HG02981 (cell line): ENCODE data around the gene COMMD1.
"Not testable (repeated sequence)": the region's sequence is repeated elsewhere in the genome, so short reads cannot be mapped to it uniquely, and the experiment has no call there.

Source experiments
- ATAC-seq: cut with Tn5 transposase; IDR thresholded peaks from one replicate; pipeline ENCODE4 v1.9.1; 2021; ENCODE audit warnings: mild to moderate bottlenecking, moderate library complexity; ENCODE audit not compliant: unreplicated experiment

COMMD1 gene

GRCh38 chr2:62065243-62065642, 159.8 kb downstream of the COMMD1 start:
- ATAC-seq = no peak

GRCh38 chr2:62071126-62071598, 165.7 kb downstream of the COMMD1 start:
- ATAC-seq = no peak

- no peak for ATAC-seq
These were observed 166.5 kb downstream of the COMMD1 start for GRCh38 chr2:62071760-62072680.

DNA sequence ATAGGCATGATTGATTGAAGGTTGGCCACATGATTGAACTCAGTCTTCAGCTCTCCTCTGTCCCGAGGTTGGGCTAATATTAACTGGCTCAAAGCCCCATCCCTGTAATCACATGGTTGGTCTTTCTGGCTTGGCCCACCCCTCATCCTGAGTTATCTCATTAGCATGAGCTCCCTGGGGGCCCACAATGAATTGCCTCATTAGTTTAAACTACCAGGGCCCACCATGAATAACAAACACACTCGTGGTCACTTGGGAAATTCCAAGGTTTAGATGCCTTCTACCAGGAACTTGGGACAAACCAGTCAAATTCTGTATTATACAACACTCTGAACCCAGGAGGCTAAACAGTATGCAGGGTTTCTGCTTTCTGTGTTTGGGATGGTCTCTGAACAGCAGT, 168.8 kb downstream of the COMMD1 start:
- no peak for ATAC-seq

- no peak for ATAC-seq
These were observed 171.6 kb downstream of the COMMD1 start for GRCh38 chr2:62076980-62077638.

GRCh38 chr2:62084801-62085200, 179.3 kb downstream of the COMMD1 start:
- no peak for ATAC-seq

- ATAC-seq = no peak
These were observed 184.2 kb downstream of the COMMD1 start for GRCh38 chr2:62089658-62090057.

- ATAC-seq = no peak
These were observed 186.0 kb downstream of the COMMD1 start for GRCh38 chr2:62091471-62091870.

DNA sequence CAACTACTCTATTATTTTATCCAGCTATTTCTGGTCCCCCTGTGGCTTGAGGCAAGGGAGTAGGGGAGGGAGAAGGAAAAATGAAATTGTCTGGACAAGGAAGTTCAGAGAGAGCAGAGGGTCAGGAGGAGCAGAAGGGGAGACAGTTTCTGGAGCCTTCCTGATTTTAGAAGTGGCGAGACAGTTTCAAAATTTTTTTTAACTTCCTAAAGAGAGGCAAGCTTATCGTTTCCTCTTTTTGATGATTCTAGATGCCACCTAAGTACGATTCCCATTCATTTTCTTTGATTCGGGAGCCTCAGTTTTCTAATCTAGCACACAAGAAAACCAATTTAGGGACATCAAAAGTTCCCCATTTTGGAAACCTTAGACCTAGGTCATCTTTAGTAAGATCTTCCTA, 193.6 kb downstream of the COMMD1 start:
- ATAC-seq = no peak

- ATAC-seq = peak; percentile 93
These were observed 194.2 kb downstream of the COMMD1 start for GRCh38 chr2:62099523-62100175.

GRCh38 chr2:62101886-62102285, 196.4 kb downstream of the COMMD1 start:
- ATAC-seq = no peak

- ATAC-seq = no peak
These were observed 197.0 kb downstream of the COMMD1 start for GRCh38 chr2:62102402-62102920.

GRCh38 chr2:62109554-62109953, 204.1 kb downstream of the COMMD1 start:
- no peak for ATAC-seq

DNA sequence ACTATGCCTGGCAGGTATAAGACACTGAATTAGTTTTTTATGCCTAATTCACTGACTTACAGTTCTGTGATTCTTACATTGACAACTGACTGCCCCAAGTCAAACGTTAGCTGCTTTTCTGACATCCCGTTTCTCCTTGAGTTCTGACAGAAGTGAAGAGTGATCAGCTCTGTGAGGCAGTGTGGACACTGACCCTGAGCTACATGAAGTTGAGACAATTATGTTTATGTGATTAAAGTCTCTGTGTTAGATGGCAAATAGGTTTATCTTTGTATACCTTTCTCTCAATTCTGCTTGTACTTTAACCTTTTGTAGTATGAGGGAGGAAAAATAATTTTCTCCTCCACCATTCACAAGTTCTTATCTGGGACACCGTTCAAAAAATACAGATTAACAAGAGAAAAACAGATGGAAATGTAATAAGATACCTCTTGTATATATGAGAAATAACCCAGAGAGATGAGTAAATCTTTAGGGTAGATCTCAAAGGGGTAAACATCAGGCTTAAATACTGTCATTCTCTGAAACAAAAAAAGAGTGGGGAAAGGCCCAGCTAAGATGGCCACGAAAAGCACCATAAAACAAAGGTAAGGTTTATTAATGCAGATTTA, 205.0 kb downstream of the COMMD1 start:
- ATAC-seq = no peak

- ATAC-seq = no peak
These were observed 206.7 kb downstream of the COMMD1 start for GRCh38 chr2:62112179-62112578.

- ATAC-seq = no peak
These were observed 209.1 kb downstream of the COMMD1 start for GRCh38 chr2:62114564-62114963.

- no peak for ATAC-seq
These were observed 211.5 kb downstream of the COMMD1 start for GRCh38 chr2:62116983-62117382.

DNA sequence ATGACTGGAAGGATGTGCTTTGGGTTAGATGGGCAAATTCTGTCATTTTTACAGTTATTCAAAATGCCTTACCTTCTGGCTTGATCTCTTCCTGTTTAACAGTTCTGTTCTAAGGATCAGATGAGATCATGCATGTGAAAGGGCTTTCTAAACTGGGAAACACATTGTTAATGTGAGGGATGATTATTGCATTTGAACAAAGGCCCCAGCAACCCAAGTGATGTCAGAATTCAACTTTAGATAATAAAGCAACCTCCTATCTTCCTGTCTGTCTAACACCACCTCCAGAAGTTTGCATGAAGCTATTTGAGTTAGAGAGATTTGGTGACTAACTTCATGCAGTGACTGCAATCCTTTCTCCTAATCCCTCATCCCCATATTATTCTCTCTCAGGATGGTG, 212.7 kb downstream of the COMMD1 start:
- ATAC-seq = no peak

DNA sequence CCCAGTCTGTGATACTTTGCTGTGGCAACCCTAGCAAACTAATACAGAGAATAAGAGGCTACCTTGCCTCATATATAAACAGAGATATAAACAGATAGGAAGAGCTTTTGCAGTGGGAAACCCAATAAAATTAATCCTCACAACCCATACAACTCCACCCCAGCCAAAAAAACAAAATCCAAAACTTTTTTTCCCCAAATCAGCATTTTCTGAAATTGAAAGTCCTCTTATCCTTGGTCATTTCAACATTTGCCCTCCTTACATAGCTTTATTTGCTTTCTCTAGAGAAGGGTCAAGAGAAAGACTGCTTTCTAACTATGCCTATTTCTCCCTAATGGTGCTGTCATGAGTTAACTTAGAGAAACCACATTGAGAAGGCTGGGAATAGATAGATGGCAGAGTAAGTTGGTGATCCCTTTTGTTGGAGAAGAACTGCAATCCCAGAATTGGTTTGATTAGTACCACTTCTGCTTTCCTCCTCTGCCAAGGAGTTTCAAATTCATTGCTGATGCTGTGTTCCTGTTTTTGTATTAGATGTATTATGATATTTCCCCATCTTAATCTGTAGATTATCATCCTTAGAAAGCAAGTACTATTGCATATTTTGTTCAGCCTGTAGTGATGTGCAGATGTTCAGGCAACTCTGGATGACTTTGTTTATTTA, 214.0 kb downstream of the COMMD1 start:
- ATAC-seq = no peak

DNA sequence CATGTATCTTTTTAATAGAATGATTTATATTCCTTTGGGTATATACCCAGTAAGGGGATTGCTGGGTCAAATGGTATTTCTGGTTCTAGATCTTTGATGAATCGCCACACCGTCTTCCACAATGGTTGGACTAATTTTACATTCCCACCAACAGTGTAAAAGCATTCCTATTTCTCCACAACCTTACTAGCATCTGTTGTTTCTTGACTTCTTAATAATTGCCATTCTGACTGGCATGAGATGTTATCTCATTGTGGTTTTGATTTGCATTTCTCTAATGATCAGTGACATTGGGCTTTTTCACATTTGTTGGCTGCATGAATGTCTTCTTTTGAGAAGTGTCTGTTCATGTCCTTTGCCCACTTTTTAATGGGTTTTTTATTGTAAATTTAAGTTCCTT, 220.8 kb downstream of the COMMD1 start:
- ATAC-seq = not testable (repeated sequence)
